ENCODE data around the gene IGFN1.
"Not testable (repeated sequence)": the region's sequence is repeated elsewhere in the genome, so short reads cannot be mapped to it uniquely, and the experiment has no call there.

IGFN1 gene

GRCh38 chr1:201250326-201251011 lies 59.8 kb downstream of the IGFN1 start:
- no peak for DNase-seq (ENCODE audit: low spot score)

GRCh38 chr1:201251411-201251810 lies 60.8 kb downstream of the IGFN1 start:
- no peak for DNase-seq (ENCODE audit: low spot score)

- DNase-seq (ENCODE audit: low spot score) = no peak
Measured at GRCh38 chr1:201251851-201252430, 61.3 kb downstream of the IGFN1 start.

GRCh38 chr1:201252944-201253371 lies 62.3 kb downstream of the IGFN1 start:
- DNase-seq (ENCODE audit: low spot score) = no peak

- no peak for DNase-seq (ENCODE audit: low spot score)
Measured at GRCh38 chr1:201253411-201253810, 62.8 kb downstream of the IGFN1 start.

- DNase-seq (ENCODE audit: low spot score) = no peak
Measured at GRCh38 chr1:201253906-201254624, 63.4 kb downstream of the IGFN1 start.

GRCh38 chr1:201254625-201255478 lies 64.2 kb downstream of the IGFN1 start:
- peak; percentile 82 for DNase-seq (ENCODE audit: low spot score)

GRCh38 chr1:201255479-201256362 lies 65.1 kb downstream of the IGFN1 start:
- DNase-seq (ENCODE audit: low spot score) = no peak

- not testable (repeated sequence) for DNase-seq (ENCODE audit: low spot score)
Measured at GRCh38 chr1:201258132-201258531, 67.5 kb downstream of the IGFN1 start.

- no peak for DNase-seq (ENCODE audit: low spot score)
Measured at GRCh38 chr1:201258763-201259230, 68.2 kb downstream of the IGFN1 start.

- DNase-seq (ENCODE audit: low spot score) = no peak
Measured at GRCh38 chr1:201259476-201260235, 69.0 kb downstream of the IGFN1 start.

- no peak for DNase-seq (ENCODE audit: low spot score)
Measured at GRCh38 chr1:201260236-201260590, 69.6 kb downstream of the IGFN1 start.

- DNase-seq (ENCODE audit: low spot score) = no peak
Measured at GRCh38 chr1:201260648-201261311, 70.2 kb downstream of the IGFN1 start.

GRCh38 chr1:201261771-201262547 lies 71.3 kb downstream of the IGFN1 start:
- DNase-seq (ENCODE audit: low spot score) = no peak

- DNase-seq (ENCODE audit: low spot score) = no peak
Measured at GRCh38 chr1:201262963-201263608, 72.5 kb downstream of the IGFN1 start.

- DNase-seq (ENCODE audit: low spot score) = no peak
Measured at GRCh38 chr1:201264072-201264471, 73.4 kb downstream of the IGFN1 start.

- DNase-seq (ENCODE audit: low spot score) = no peak
Measured at GRCh38 chr1:201264554-201264953, 73.9 kb downstream of the IGFN1 start.

- DNase-seq (ENCODE audit: low spot score) = no peak
Measured at GRCh38 chr1:201265756-201266155, 75.1 kb downstream of the IGFN1 start.

GRCh38 chr1:201266276-201266675 lies 75.7 kb downstream of the IGFN1 start:
- DNase-seq (ENCODE audit: low spot score) = no peak
